NOMO-1 treated with dmso at 0.1 percent for 144 hours (cell line): ENCODE results near the gene STX5.
"Not testable (repeated sequence)": the region's sequence is repeated elsewhere in the genome, so short reads cannot be mapped to it uniquely, and the experiment has no call there.

Experiments
- DNase-seq: peaks from one replicate; lab custom pipeline; 2025; ENCODE audit not compliant: unreplicated experiment; lab: John Stamatoyannopoulos, UW

STX5 gene

GRCh38 chr11:62831520-62832335 is at the start of gene STX5:
TSS of gene STX5 (minus strand) at chr11:62832051. CDS start at chr11:62831243, 808 bp downstream.
- DNase-seq = peak; percentile 98

- DNase-seq = peak; percentile 85
Measured at GRCh38 chr11:62880803-62881578, 49.1 kb upstream of the STX5 start, which contains the start of gene SLC3A2. TSS of gene SLC3A2 (plus strand) at chr11:62880896. CDS start at chr11:62881024, 128 bp downstream.

- DNase-seq = peak; percentile 34
Measured at GRCh38 chr11:62880231-62880802, 48.5 kb upstream of the STX5 start.

- no peak for DNase-seq
Measured at GRCh38 chr11:62879235-62879978, 47.6 kb upstream of the STX5 start.

GRCh38 chr11:62876712-62877111 is 44.9 kb upstream of the STX5 start:
- DNase-seq = no peak

GRCh38 chr11:62875698-62876478 is 44.0 kb upstream of the STX5 start:
- DNase-seq = no peak

GRCh38 chr11:62874851-62875250 is 43.0 kb upstream of the STX5 start:
- DNase-seq = no peak

GRCh38 chr11:62865635-62866034 is 33.8 kb upstream of the STX5 start:
- DNase-seq = no peak

- DNase-seq = no peak
Measured at GRCh38 chr11:62863687-62864335, 32.0 kb upstream of the STX5 start.

- not testable (repeated sequence) for DNase-seq
Measured at GRCh38 chr11:62861564-62862192, 29.8 kb upstream of the STX5 start.

GRCh38 chr11:62860835-62861563 is 29.1 kb upstream of the STX5 start:
- no peak for DNase-seq

- DNase-seq = not testable (repeated sequence)
Measured at GRCh38 chr11:62859281-62859703, 27.4 kb upstream of the STX5 start.

- DNase-seq = no peak
Measured at GRCh38 chr11:62858201-62858600, 26.4 kb upstream of the STX5 start.

GRCh38 chr11:62857541-62857982 is 25.7 kb upstream of the STX5 start:
- no peak for DNase-seq

- no peak for DNase-seq
Measured at GRCh38 chr11:62856333-62856895, 24.6 kb upstream of the STX5 start.

- DNase-seq = peak; percentile 97
Measured at GRCh38 chr11:62855571-62856332, 23.9 kb upstream of the STX5 start.

GRCh38 chr11:62854825-62855570 is 23.1 kb upstream of the STX5 start:
- DNase-seq = no peak
